Middle frontal gyrus (tissue), 1 donor: ENCODE measurements around the gene TMUB1.

ENCODE experiments used
- DNase-seq: peaks from one replicate; pipeline ENCODE4 v3.0.0-alpha.2; 2015; ENCODE audit warnings: low spot score; ENCODE audit errors: extremely low spot score

Gene TMUB1

DNA sequence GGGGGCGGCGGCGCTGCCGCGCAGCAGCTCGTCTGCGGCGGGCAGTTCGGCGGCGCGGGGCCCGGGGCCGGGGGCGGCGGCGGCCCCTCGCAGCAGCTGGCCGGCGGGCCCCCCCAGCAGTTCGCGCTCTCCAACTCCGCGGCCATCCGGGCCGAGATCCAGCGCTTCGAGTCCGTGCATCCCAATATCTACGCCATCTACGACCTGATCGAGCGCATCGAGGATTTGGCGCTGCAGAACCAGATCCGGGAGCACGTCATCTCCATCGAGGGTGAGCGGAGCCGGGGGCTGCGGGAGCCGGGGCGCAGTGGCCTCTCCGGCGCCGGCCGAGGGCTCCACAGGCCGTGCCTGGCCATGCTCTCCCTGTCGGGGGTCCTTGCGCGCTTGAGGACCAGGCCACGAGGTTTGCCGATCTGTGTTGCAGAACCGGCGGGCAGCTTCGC lies 3.5 kb upstream of the TMUB1 start:
- DNase-seq, result no peak

DNA sequence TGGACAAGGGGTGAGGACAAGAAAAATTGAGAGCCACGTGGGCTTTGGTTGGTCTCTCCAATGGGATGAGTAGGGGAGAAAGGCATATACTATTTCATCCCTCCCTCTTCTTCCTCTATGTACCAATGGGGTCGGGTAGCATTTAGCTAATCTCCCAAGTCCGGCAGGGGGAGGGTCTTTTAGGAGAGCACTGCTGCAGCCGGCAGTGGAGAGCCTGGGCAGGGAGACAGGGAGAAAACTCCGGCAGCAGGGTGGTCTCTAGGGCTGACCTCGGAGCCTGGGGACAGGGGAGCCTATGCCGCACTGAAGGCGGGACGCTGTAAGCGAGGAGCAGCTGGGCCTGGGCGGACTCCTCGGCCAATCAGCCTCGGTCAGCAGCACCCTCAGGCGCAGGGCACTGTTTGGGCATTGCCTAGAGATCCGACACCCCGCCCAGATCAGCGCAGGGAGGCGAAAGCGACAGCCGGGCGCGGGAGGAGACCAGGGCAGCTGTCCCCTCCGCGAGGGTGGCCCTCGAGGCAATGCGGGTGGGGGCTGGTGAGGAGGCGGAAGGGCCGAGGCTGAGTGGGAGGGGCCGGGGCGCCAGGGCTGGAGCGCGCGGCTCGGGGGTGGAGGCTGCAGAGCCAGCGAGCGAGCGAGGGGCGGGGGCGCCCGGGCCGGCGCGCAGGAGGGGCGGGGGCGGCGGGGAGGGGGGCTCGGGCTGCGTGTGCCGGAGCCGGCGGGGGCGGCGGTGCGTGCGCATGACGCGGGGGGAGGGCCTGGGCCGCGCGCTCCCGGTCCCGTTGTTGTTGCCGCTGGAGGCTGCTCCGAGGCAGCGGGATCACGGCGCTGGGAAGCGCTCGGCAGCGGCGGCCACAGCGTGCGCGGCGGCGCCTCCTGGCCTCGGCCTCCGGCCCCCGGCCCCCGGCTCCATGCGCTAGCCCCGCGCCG lies 2.7 kb upstream of the TMUB1 start, which contains the start of gene AGAP3:
AGAP3 (plus strand) TSS at position 785 of the 930 bp plus-strand sequence. CDS start 267 bp downstream, outside the sequence.
- peak; percentile 58 for DNase-seq

DNA sequence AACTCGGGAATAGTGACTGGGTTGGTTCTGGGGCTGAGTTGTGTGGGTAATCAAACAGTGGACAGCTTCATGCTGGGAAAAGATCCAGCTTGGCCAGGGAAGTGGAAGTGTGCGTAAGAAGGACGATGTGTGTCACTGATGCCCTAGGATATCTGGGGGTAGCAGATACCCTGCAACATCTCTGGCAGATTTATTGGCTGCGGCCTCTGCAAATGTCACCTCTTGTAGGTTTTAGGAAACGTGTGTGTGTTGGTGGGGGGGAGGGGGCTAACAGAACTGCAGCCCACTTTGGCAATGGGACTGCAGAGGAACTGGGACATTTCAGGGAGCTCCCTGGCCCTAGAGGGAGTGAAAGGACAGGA lies 2.0 kb upstream of the TMUB1 start:
- no peak for DNase-seq

DNA sequence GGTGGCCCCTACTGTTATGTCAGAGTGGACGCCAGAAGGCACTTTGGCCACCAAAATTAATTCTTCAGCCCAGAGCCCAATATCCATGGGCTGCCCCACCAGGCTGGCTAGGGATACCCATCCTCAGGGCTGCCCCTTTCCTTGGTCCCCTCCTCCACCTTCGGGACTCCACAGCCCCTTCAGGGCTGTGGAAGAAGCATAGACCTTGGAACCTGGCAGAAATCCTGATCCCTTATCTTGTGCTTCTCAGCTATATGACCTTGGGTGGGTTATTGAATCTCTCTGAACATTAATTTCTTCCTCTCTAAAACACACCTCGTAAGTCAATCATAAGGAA lies 499 bp upstream of the TMUB1 start:
- no peak for DNase-seq

DNA sequence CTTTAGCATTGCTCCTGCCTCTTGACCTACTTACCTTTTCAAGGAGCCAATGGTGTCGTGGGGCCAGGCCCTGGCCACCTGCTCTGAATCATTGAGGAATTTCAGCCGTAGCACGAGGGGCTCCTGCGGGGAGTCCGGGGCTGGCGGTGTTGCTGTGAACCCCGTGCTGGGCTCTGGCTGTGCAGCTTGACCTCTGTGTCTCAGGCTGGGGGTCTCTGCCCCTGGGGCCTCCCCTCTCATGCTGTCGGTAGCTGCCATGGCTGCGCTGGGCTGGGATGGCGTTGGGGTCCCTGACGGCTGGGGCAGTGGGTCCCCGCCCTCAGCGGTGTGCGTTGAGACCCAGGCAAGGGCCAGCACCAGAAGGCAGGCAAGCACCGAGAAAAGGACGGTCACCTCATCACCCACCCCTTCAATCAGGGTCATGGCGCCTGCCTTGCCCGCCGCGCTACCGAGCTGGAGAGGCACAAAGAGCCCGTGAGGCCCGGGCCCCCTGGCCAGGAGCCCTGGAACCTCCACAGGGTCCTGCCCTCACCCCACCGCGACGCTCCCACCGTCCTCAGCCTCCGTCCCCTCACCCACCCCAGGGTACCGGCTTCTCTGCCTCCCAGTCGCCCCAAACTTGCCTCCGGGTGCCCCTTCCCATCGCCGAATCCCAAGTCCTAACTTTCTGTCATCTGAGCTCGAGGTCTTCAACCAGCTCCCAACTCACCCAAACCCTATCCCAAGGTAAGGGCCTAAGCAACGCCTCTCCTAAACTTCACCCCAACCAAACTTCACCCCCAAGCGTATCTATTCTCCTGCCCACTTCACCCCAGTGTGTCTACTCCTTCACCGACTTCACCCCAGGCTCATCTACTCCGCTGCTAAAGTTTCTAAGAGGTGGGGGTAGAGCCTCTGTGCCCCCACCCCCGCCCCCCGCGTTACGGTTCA lies 887 bp downstream of the TMUB1 start:
- DNase-seq, result no peak

DNA sequence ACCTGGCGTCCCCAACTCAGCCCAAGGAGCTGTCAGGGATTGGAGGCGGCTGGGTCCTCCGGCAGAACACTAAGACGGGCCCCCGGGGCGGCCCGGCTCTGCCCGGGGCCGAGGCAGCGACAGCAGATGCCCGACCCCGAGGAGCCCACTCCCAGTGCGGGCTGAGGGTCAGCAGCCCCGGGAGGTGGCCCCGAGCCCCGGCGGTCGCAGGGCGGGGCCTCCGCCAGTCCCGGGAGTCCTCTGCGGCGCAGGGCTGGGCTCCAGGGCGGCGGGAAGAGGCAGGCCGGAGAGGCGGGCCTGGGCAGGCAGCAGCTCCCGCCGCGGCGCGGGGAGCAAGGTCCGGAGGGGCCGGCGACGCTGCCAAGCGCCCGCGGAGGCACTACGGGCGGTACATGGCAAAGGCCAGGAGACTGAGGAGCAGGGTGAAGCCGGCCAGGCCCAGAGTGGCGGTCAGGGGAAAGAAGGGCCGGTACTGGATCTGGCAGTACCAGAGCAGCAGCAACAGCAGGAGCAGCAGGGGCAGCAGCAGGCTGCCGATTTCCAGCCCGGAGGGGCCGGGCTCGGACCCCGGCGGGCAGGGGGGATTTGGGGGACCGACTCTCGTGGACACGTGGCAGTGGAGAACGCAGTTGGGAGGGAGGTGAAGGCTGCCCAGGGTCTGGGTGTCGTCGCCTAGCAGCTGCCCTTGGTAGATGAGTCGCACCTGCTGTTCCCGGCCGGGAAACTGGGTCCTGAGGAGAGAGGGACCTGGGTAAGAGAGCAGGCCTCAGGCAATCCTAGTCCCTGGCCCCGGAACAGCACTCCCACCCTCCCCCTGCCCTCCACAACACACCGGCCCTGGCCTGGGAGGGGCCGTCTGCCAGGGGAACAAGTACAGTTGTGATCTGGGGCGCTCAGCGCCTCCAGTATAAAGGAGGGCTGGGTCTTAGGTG lies 1.9 kb downstream of the TMUB1 start:
- DNase-seq, result no peak

DNA sequence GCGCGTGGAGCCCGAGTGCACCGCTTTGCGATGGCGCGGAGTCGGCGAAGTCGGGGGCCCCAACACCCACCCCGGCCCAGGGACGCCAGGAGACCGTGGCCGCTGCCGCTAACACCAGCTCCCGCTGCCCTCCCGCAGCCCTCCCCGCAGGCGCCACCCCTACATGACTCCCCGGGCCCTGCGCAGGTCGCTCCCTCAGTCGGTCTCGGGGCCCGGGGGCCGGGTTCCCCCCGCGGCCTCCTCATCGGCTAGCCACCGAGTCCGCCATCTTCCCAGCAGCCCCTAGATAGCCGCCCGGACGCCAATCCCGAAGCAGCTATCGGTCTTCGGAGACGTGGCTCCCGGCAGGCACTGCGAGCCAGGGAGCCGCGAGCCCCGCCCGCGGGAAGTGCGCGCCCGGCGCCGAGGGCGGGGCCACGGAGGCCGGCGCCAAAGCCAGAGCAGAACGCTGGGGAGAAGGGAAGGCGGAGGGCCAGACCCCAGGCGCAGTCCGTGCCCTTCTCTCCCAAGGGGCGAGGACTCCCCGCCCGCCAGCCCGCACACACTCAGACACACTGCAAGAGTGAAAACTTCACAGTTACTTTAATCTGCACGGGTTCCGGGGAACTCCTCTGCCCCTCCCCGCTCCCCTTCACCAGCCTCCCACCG lies 2.6 kb downstream of the TMUB1 start, which contains the start of gene FASTK:
FASTK (minus strand) TSS at position 288 of the 648 bp plus-strand sequence; CDS start at position 245, 43 bp downstream.
- peak; percentile 91 for DNase-seq

DNA sequence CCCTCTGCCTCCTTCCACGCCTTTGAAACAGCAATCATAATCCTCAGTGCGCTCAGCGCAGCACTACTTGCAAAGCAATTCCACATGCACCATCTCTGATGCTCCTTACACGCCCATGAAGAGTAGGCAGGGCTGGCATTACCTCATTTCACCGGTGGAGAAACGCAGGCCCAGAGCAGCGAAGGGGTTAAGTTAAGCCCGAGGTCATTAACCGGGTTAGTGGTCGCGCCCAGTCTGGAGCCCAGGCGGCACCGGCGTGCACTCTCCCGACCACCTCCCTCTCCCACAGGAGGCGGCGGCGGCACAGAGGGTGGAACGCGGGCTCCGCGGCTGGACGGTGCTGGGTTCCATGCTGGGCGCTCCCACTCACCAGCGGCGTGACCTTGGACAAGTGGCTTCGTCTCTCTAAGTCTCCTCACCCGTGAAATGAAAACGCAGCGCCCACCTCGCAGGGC lies 3.2 kb downstream of the TMUB1 start:
- no peak for DNase-seq

DNA sequence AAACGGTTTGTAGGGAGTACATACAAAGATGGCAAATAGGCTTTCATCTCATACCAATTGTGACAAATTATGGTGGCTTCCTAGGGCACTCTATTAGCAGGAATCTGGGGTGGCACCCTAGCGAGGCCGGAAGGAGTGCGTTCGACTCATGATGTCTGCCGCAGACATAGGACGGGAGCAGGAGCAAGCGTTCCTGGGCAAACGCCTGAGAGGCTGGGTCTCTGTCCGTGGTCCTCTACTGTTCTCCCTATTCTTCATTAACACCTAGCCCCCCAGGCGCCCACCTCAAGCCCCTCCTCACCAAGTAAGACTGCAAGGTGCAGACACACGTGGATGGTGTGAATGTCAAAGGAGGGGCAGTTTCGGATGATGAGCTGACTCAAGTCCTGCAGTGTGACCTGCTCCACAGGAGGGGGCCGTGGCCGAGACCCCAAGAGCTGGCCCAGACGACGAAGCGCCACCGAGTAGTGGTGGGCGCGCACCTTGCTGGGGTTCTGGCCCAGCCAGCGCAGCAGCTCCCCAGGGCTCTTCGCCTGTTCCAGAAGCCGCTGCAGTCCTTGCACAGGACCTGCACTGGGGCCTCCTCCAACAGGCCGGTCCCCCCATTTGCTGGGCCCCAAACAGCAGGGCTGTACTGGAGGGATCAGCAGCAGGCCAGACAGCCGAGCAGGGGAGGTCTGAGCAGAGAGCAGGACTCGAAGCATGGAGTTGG lies 3.9 kb downstream of the TMUB1 start:
- DNase-seq, result no peak

DNA sequence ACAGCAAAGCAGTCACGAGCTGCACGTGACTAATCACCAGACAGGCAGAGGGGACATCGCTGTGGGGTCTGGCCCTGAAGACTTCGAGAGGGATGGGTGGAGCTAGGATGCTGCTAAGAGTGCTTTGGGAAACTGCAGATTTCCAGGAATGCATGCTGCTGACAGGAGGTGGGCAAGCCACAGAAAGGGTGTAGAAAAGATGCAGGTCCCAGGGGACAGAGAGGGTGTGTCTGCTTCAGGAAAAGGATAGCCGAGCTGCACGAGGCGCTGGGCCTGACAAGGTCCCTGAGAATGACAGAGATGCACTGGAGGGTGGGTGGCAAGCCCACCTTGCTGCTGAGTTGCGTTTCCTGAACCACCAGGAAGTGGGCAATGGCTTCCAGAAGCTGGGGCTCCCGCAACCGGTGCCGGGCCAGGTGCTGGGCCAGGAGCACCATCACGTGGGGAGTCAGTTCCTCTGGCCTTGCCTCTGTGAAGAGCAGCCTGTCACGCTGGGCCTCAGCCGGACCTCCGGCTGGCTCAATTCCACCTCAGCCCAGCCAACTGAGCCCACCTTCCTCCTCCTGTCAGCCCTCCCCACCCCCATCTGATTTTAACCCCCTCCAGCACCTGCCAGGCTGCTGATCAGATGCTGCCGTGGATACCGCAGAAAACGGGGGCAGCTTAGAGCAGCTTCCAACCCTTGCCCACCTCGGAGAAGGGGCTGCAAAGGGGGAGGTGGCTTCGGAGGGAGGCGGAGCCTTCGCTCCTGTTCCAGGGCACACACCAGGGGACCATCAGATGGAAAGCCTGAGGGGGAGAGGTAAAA lies 4.9 kb downstream of the TMUB1 start:
- DNase-seq, result no peak

DNA sequence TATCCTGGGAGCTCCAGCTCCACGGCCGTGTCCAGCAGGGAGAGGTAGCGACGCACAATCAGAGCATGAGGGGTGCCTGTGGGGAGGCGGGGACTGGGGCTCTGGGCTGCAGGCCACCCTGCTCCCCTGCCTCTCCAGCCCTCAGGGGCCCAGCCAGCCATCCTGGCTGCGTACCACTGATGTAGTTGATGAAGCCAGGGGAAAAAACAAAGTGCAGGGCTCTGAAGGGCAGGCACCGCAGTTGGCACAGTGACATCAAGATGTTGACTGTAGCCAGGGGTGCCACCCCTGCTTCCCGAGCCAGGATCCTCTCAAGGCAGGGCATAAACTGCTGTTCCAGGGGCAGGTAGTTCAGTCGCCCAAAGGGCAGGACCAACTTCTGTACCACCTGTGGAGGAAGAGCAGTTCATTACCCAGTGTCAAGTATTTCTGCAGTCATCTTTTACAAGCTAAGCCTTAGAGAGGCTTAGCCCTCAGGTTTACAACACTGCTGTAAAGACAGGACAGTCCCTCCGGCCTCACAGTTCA lies 5.5 kb downstream of the TMUB1 start:
- DNase-seq, result no peak

DNA sequence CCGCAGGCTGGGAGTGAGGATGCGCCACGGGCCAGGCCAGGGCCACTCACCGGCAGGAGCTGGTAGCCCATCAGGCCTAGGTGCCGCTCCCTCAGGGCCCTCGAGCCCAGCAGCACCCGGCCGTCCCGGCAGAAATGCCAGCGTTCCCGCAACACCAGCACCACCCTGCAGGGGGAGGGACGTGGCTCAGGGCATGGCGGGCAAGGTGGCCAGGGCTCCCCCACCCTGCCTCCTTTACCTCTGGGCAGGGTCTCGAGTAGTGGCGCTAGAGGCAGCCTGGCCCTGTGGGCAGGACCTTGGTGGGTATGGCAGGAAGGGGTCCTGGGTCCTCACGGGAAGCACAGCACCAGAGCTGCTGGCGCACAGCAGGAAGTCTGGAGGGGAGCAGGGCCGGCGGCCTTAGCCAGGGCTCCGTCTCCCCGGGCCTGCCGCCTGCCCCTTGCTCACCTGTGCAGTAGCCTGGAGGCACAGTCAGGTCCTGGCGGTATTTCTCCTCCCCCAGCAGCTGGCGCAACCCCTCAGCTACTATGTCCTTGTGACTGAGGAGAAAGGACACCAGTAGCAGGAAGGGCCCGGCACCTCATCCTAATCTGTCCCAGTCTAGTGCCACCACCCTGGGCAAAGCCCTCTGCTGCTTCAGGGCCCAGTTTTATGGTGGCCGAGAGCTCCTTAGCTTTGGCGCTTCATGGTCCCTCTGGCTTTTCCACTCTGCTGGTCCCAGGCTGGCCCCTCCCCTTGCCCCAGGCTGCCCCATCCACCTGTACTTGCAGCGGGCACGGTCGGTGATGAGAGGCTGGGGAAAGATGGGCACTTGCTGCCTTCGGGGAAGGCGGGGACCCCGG lies 6.2 kb downstream of the TMUB1 start:
- DNase-seq, result no peak

DNA sequence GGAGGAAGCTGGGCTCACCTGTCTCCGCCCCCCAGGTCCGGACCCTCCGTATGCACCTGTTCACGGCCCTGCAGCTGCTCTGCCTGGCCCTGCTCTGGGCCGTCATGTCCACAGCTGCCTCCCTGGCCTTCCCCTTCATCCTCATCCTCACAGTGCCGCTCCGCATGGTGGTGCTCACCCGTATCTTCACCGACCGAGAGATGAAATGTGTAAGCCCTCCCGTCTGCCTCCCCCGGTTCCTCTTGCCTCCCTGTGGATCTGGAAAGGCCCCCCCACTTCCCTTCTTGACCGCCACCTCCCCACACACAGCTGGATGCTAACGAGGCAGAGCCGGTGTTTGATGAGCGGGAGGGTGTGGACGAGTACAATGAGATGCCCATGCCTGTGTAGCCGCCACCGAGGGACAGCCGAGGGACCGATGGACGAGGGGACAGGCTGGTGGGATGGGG lies 7.3 kb downstream of the TMUB1 start:
- no peak for DNase-seq

DNA sequence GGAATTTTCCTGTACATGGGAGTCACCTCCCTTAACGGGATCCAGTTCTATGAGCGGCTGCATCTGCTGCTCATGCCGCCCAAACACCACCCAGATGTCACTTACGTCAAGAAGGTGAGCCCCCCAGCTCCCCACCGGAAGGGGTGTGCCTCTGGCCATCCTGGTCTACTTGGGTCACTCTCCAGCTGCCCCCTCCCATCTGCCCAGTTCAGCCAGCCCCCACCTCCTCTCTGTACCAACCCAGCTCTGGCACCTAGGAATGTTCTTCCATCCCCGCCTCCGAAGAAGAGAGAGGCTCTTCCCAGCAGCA lies 7.7 kb downstream of the TMUB1 start:
- no peak for DNase-seq

DNA sequence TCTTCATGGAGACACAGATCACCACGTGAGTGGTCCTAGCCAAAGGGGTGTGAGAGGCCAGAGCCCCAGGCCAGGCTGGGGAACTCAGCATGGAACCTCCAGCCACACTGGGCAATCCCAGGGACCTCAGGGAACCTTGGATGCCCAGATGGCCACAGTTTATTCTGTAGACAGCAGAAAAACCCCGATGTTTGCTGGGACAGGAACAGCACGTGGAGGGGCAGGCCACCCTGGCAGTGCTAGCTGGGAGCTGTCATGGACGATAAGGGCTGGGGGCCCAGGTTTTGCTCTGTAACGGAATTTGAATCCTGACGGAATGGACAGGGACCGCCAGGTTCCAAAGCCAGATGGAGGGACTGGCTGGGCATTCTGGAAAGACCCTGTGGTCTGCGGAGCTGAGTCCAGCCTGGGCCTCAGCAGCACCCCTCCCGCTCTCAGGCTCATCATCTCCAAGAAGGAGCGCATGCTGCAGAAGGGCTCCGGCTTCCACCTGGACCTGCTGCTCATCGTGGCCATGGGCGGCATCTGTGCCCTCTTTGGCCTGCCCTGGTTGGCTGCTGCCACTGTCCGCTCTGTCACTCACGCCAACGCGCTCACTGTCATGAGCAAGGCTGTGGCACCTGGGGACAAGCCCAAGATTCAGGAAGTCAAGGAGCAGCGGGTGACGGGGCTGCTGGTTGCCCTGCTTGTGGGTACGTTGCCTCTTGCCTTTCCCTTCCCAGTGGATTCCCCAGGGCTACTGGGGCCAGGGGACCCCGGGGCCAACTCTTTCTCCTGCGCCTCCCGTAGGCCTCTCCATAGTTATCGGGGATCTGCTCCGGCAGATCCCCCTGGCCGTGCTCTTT lies 8.3 kb downstream of the TMUB1 start:
- DNase-seq, result no peak

DNA sequence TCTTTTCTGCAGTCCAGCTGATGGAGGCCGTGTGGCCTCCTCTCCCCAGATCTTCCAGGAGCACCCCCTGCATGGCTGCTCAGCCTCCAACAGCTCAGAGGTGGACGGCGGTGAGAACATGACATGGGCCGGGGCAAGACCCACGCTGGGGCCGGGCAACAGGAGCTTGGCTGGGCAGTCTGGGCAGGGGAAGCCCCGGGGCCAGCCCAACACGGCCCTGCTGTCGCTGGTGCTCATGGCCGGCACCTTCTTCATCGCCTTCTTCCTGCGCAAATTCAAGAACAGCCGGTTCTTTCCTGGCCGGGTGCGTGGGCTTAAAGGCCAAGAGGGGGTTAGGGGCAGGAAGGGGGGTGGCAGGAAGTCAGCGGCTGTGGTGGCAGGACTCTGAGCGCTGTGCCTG lies 9.3 kb downstream of the TMUB1 start:
- no peak for DNase-seq
